ENCODE measurements around the gene LRP6. TPM values are rescaled to one million over a fixed set of nuclear protein-coding genes. Genes with fewer than 3 reads are reported as not detected.

Gene LRP6
- total and polyA plus RNA-seq, 5 donors: 4.0 to 23.9 (median 20.8) TPM

DNA sequence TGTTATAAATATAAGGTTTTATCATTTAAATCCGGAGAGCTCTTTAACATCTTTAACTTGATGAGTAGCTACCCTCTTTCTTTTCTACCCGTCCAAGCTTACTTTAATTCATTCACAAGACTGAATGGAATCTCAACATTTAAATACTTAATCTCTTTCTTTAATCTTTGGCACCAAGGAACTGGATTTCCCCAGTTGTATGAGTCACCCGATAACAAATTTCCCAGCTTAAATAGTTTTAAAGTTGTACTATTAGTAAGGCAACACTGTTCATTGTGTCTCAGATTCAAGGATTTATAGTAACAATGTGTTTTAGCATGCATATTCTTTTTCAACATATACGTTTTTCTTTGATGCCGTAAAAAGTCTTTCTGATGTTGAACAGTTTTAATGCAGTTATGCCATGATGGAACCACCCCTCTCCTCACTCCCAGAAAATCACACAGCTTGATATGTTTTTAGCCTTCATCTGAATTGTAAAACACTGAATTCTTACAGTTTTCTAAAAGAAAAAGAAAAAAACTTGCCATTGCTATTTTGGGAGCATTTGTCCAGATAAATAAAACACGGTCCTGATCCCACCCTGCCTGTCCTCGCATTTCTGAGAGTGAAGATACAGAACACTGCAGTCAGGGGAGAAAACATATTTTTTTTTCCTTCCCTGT is 16.0 kb upstream of the LRP6 start:
- Histone ChIP-seq H3K4me1 (ENCODE audit: control insufficient read depth, insufficient read depth, low read length) (no peaks in the 10 kb centered on the region), H3K27ac (ENCODE audit: low read length) (no peak overlapping the region), H3K9me3 (ENCODE audit: control insufficient read depth, low read length) (no peaks in the 10 kb centered on the region), H3K27me3 (ENCODE audit: control insufficient read depth, insufficient read depth) (no peaks in the 10 kb centered on the region), H3K4me3 (ENCODE audit: low read length) (no peak overlapping the region)
- WGBS: 39% methylated on average over 7 of the region's 7 CpGs
- DNase-seq: no peak
- ATAC-seq: peak in 1 of 2 donors; percentile 59
- intact Hi-C loops (cut with DNase I): no loop called here

DNA sequence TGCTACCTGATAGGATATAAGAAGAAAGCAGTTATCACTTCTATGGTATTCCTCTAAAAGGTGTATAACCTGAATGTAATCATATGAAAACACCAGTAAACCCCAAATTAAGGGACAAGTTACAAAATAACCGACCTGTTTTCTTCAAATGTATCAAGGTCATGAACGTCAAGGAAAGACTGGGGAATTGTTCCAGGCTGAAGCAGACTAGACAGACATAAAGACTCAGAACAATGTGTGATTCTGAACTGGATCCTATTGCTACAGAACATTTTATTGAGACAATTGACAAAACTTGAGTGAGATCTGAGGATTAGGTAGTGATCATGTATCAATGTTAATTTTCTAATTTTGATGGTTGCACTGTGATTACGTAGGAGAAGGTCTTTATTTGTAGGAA is 15.4 kb upstream of the LRP6 start:
- H3K4me1 ChIP-seq (ENCODE audit: control insufficient read depth, insufficient read depth, low read length): no peaks in the 10 kb centered on the region
- intact Hi-C loops (cut with DNase I): no loop called here
- 76% methylated on average over 3 of the region's 3 CpGs for WGBS
- H3K9me3 ChIP-seq (ENCODE audit: control insufficient read depth, low read length): no peaks in the 10 kb centered on the region
- no peak overlapping the region for H3K4me3 ChIP-seq (ENCODE audit: low read length)
- H3K27me3 ChIP-seq (ENCODE audit: control insufficient read depth, insufficient read depth): no peaks in the 10 kb centered on the region
- ATAC-seq: no peak
- DNase-seq: no peak
- no peak overlapping the region for H3K27ac ChIP-seq (ENCODE audit: low read length)

DNA sequence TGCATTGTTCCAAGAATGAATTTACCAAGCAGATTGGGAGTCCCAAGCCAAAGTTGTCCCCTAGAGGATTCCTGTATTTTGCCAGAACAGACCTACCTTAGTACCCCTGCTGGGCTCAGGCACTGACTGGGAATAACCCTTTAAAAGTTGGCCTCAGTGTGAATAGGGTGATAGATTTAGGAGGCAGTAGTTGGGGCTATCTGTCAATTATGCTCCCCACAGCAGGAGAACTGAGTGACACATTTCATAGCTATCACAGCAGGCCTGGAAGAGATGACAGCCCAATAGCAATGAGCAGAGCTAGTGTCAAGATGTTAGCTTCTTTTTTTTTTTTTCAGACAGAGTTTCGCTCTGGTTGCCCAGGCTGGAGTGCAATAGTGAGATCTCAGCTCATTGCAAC is 14.3 kb upstream of the LRP6 start:
- DNase-seq: no peak
- ATAC-seq: no peak
- H3K9me3 ChIP-seq (ENCODE audit: control insufficient read depth, low read length): no peaks in the 10 kb centered on the region
- intact Hi-C loops (cut with DNase I): no loop called here
- H3K4me3 ChIP-seq (ENCODE audit: low read length): no peak overlapping the region
- no peak overlapping the region for H3K27ac ChIP-seq (ENCODE audit: low read length)
- H3K27me3 ChIP-seq (ENCODE audit: control insufficient read depth, insufficient read depth): no peaks in the 10 kb centered on the region
- 96% methylated on average over 1 of the region's 1 CpG for WGBS
- H3K4me1 ChIP-seq (ENCODE audit: control insufficient read depth, insufficient read depth, low read length): no peaks in the 10 kb centered on the region

DNA sequence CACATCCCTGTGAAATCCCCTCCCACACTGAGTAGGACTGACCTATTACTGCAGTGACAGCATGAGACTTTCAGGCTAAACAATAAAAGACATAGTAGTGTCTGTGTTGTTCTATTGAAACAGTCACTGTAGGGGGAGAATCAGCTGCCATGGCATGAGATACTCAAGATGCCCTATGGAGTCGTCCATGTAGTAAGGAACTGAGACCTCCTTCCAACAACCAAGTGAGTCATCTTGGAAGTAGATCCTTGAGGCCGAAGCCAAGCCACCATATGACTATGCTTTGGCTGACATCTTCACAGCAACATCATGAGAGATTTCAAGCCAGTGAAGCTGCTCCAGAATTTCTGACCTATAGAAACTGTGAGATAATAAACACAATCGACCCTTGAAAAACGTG is 12.1 kb upstream of the LRP6 start:
- WGBS: 63% methylated on average over 4 of the region's 4 CpGs
- intact Hi-C loops (cut with DNase I): no loop called here

DNA sequence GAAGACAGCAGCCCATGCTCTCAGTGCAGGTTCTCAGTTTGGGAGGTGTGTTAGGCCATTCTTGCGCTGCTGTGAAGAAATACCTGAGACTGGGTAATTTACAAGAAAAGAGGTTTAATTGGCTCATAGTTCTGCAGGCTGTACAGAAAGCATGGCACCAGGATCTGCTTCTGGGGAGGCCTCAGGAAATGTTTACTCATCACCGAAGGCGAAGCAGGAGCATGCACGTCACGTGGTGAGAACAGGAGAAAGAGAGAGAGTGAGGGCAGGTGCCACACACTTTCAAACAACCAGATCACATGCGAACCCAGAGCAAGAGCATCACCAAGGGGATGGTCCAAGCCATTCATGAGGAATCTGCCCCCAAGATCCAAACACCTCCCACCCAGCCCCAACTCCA is 9.0 kb upstream of the LRP6 start:
- intact Hi-C loops (cut with DNase I): no loop called here
- ATAC-seq: no peak
- DNase-seq: no peak

More for the DNA sequence above, 12.1 kb upstream of the LRP6 start:
- H3K27me3 ChIP-seq (ENCODE audit: control insufficient read depth, insufficient read depth): no peaks in the 10 kb centered on the region
- no peak overlapping the region for H3K27ac ChIP-seq (ENCODE audit: low read length)
- H3K9me3 ChIP-seq (ENCODE audit: control insufficient read depth, low read length): no peaks in the 10 kb centered on the region
- H3K4me1 ChIP-seq (ENCODE audit: control insufficient read depth, insufficient read depth, low read length): no peaks in the 10 kb centered on the region
- no peak overlapping the region for H3K4me3 ChIP-seq (ENCODE audit: low read length)
- ATAC-seq: no peak
- DNase-seq: no peak

DNA sequence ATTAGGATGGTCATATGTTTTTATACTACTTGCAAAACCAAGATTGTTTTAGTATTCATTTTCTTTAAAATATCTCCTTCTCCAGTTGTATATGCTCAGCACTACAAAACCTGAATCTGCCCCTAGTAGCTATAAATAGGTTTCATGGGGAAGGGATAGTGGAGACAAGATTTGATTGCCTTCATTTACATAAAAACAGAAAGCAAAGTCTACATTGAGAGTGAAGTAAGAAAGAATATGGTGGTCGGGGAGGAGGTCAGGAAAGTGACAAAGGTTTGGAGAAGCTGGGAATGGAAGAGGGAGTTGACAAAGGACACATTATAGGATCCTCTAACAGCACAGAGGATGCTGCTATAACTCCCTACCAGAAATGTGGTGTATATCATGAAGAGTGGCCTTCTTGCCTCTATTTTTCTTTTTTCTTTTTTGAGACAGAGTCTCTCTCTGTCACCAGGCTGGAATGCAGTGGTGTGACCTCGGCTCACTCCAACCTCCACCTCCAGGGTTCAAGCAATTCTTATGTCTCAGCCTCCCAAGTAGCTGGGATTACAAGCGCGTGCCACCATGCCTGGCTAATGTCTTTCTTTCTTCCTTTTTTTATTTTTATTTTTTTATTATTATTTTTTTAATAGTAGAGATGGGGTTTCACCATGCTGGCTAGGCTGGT is 6.6 kb upstream of the LRP6 start:
- ATAC-seq: no peak
- DNase-seq: no peak
- WGBS: 88% methylated on average over 4 of the region's 4 CpGs
- intact Hi-C loops (cut with DNase I): no loop called here
- Histone ChIP-seq H3K9me3 (ENCODE audit: control insufficient read depth, low read length) (no peaks in the 10 kb centered on the region), H3K4me1 (ENCODE audit: control insufficient read depth, insufficient read depth, low read length) (no peaks in the 10 kb centered on the region), H3K27ac (ENCODE audit: low read length) (no peak overlapping the region), H3K27me3 (ENCODE audit: control insufficient read depth, insufficient read depth) (no peaks in the 10 kb centered on the region), H3K4me3 (ENCODE audit: low read length) (no peak overlapping the region)

More for the DNA sequence above, 9.0 kb upstream of the LRP6 start:
- Histone ChIP-seq H3K27ac (ENCODE audit: low read length) (no peak overlapping the region), H3K9me3 (ENCODE audit: control insufficient read depth, low read length) (no peaks in the 10 kb centered on the region), H3K4me1 (ENCODE audit: control insufficient read depth, insufficient read depth, low read length) (no peaks in the 10 kb centered on the region), H3K27me3 (ENCODE audit: control insufficient read depth, insufficient read depth) (no peaks in the 10 kb centered on the region), H3K4me3 (ENCODE audit: low read length) (no peak overlapping the region)
- WGBS: 96% methylated on average over 6 of the region's 6 CpGs

DNA sequence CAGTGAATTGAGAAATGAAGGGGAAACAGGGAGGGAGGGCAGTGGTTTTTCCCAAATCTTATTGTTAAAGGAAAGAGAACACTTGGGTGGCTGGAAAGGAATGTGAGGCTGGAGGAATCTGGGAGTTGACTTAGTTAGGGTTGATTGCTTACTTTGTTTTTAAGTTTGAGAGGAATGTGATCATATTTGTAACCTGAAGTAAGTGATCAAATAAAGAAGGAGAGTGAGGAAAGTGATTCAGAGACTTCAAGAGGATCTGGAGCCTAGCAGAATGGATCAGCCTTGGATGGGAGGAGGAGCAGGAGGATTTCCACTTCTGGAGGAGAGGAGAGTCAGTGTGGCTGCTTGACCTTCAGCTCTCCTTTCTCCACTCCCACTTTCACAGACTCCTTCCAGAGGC is 6.0 kb upstream of the LRP6 start:
- H3K27ac ChIP-seq (ENCODE audit: low read length): no peak overlapping the region
- ATAC-seq: no peak
- H3K27me3 ChIP-seq (ENCODE audit: control insufficient read depth, insufficient read depth): no peaks in the 10 kb centered on the region
- intact Hi-C loops (cut with DNase I): no loop called here
- no peaks in the 10 kb centered on the region for H3K9me3 ChIP-seq (ENCODE audit: control insufficient read depth, low read length)
- no peaks in the 10 kb centered on the region for H3K4me1 ChIP-seq (ENCODE audit: control insufficient read depth, insufficient read depth, low read length)
- no peak overlapping the region for H3K4me3 ChIP-seq (ENCODE audit: low read length)
- no peak for DNase-seq

DNA sequence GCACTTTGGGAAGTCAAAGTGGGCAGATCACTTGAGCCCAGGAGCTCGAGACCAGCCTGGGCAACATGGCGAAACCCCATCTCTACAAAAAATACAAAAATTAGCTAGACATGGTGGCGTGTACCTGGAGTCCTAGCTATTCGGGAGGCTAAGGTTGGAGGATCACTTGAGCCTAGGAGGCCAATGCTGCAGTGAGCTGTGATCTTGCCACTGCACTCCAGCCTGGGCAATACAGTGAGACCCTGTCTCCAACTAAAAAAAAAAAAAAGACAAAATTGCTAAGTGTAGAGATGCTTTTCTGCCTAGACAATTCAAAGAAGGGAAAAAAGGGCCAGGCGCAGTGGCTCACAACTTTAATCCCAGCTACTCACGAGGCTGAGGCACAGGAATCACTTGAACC is 3.4 kb upstream of the LRP6 start:
- intact Hi-C loops (cut with DNase I): no loop called here
- Histone ChIP-seq H3K9me3 (ENCODE audit: control insufficient read depth, low read length) (no peaks in the 10 kb centered on the region), H3K4me1 (ENCODE audit: control insufficient read depth, insufficient read depth, low read length) (no peaks in the 10 kb centered on the region), H3K27ac (ENCODE audit: low read length) (no peak overlapping the region), H3K4me3 (ENCODE audit: low read length) (no peak overlapping the region), H3K27me3 (ENCODE audit: control insufficient read depth, insufficient read depth) (no peaks in the 10 kb centered on the region)
- no peak for ATAC-seq
- 98% methylated on average over 6 of the region's 6 CpGs for WGBS
- DNase-seq: no peak

DNA sequence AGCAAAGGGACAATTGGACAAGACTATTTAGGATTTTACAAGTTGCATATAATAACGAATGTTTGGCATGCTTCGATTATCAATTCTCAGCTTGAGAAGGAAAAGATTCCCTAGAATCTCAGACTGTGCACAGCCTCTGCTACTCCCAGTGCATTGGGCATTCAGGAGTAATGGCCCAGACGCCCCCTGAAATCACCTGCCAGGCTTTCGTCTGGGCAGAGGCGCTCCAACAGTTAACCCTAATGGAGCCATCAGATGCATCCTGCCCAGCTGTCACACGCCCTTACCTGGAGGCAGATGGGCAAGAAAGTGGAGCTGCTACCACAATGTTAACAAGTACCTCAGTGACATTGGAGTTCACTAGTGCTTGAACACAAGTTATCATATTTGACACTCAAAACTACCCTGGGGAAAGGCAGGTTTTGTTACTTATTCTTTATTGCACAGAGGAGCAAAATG is 927 bp upstream of the LRP6 start:
- intact Hi-C loops (cut with DNase I): loop anchor here in 1 of 4 donors (5.0 to 10.0 kb wide), 2 partner anchors 93 to 185 kb away; no protein-coding TSS in a partner anchor
- no peak for ATAC-seq
- WGBS: 25% methylated on average over 6 of the region's 6 CpGs
- Histone ChIP-seq H3K4me3 (ENCODE audit: low read length) (peak overlapping the region; percentile 62), H3K27ac (ENCODE audit: low read length) (no peak overlapping the region), H3K27me3 (ENCODE audit: control insufficient read depth, insufficient read depth) (no peaks in the 10 kb centered on the region), H3K4me1 (ENCODE audit: control insufficient read depth, insufficient read depth, low read length) (no peaks in the 10 kb centered on the region), H3K9me3 (ENCODE audit: control insufficient read depth, low read length) (no peaks in the 10 kb centered on the region)
- no peak for DNase-seq

DNA sequence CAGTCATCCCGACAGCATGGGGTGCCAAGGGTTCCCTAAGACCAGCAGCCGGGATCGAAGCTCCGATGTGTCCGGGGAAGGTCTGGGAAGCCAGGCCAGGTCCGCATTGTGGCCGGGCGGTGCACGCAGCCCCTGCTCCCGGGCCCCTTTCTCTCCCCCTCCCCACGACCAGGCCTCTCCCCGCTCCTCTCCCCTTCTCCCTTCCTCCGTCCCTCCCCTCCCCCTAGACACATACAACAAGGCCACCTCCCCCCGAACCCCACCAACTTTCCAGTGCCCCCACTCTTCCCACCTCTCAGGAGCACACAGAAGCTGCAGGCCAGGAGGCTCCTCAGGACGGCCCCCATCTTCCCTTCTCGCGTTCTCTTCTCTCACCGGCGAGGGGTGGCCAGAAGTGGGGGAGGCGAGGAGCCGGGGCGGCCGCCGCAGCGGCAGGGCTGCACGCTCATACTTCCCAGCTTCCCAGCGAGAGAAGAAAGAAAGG is 413 bp downstream of the LRP6 start:
- Histone ChIP-seq H3K9me3 (ENCODE audit: control insufficient read depth, low read length) (no peaks in the 10 kb centered on the region), H3K27ac (ENCODE audit: low read length) (peak overlapping the region; percentile 89), H3K27me3 (ENCODE audit: control insufficient read depth, insufficient read depth) (no peaks in the 10 kb centered on the region), H3K4me1 (ENCODE audit: control insufficient read depth, insufficient read depth, low read length) (no peaks in the 10 kb centered on the region), H3K4me3 (ENCODE audit: low read length) (peak overlapping the region; percentile 62)
- DNase-seq (peak in 1 of 3 donors; percentile 50), ATAC-seq (peak in 1 of 2 donors; percentile 35)
- intact Hi-C loops (cut with DNase I): loop anchor here in 1 of 4 donors (5.0 to 10.0 kb wide), 2 partner anchors 92 to 184 kb away; no protein-coding TSS in a partner anchor
- WGBS: under 1% methylated on average over 26 of the region's 27 CpGs

DNA sequence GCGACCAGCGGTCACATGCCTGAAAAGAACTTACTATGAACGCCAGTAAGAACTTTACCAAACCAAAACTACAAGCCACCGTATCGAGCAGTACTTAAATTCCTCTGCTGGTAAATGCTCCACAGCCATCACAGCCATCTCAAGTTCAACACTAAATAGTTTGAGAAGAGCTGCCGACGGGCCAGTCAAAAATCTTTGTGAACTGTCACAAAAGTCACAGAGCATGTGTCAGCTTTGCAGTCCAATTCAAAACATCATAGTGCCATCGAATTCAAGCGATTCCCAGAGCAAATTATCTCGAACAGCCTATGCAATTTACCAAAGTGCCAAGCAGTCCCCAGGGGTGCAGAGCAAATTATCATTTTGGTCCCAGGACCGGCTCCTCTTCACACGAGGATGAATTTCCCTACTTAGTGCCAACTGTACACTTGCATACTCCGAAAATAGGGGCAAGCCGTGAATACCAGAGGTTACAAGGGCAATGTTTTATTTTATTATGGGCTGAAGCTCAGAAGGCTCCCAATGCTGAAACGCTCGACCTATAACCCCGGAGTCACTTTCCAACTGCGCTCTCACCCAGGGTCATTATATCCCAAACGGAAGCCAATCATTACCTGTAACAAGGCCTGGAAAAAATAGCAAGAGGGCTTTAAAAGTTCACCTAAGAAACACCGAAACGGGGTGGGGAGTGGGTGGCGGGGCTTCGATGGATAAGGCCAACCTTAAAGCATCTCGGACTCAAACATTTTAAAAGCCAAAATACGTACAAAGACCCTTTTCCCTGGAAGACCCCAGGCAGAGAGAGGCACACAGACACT is 1.1 kb downstream of the LRP6 start:
- 1% methylated on average over 25 of the region's 25 CpGs for WGBS
- Histone ChIP-seq H3K4me3 (ENCODE audit: low read length) (peak overlapping the region; percentile 62), H3K4me1 (ENCODE audit: control insufficient read depth, insufficient read depth, low read length) (no peaks in the 10 kb centered on the region), H3K27ac (ENCODE audit: low read length) (peak overlapping the region; percentile 59), H3K27me3 (ENCODE audit: control insufficient read depth, insufficient read depth) (no peaks in the 10 kb centered on the region), H3K9me3 (ENCODE audit: control insufficient read depth, low read length) (no peaks in the 10 kb centered on the region)
- DNase-seq (peak in 1 of 3 donors; percentile 49), ATAC-seq (no peak)
- intact Hi-C loops (cut with DNase I): loop anchor here in 1 of 4 donors (5.0 to 10.0 kb wide), 2 partner anchors 91 to 183 kb away; no protein-coding TSS in a partner anchor

Measured in right cardiac atrium (tissue), 5 donors.